Measurements from ENCODE around the gene TLR8.

Gene TLR8

GRCh38 chrX:12867685-12868084, 38.7 kb upstream of the TLR8 start:
- peak overlapping the region; percentile 4; the same call in 1 of the 2 replicates for H3K4me3 ChIP-seq (ENCODE audit: low read length)
- H4K20me1 ChIP-seq (ENCODE audit: insufficient read depth, low read length), result no peaks in the 10 kb centered on the region
- peak; percentile 41 for DNase-seq
- H3K9ac ChIP-seq (ENCODE audit: low read length), result peak overlapping the region; percentile 40
- peak overlapping the region; percentile 44 for H3K4me2 ChIP-seq (ENCODE audit: low read depth, low read length)
- no peaks in the 10 kb centered on the region for H3K9me3 ChIP-seq (replicated peaks; ENCODE audit: insufficient read depth, low read length)
- TF ChIP-seq EZH2phosphoT487 (IDR thresholded peaks at IDR 0.05; ENCODE audit: low read length) (no peak), CTCF (IDR thresholded peaks at IDR 0.05; ENCODE audit: low read length) (no peak), EZH2 (optimal IDR thresholded peaks at IDR 0.05; ENCODE audit: low read depth, low read length) (no peak)
- no peaks in the 10 kb centered on the region for H3K27me3 ChIP-seq (replicated peaks; ENCODE audit: insufficient read depth, low read length)
- no peaks in the 10 kb centered on the region for H3K9me2 ChIP-seq (replicated peaks; ENCODE audit: insufficient read depth, low read length)
- H3K79me2 ChIP-seq (ENCODE audit: low read length), result no peaks in the 10 kb centered on the region; the same call in 1 of the 2 replicates
- H2AFZ ChIP-seq (ENCODE audit: low read length), result no peak overlapping the region
- no peaks in the 10 kb centered on the region for H3K36me3 ChIP-seq (replicated peaks; ENCODE audit: insufficient read depth, low read length)
- H3K27ac ChIP-seq (ENCODE audit: low read length), result peak overlapping the region; percentile 93
- peaks cover 10% of the 10 kb centered on the region for H3F3A ChIP-seq (ENCODE audit: insufficient read depth, low read length)
- peaks cover 41% of the 10 kb centered on the region for H3K4me1 ChIP-seq (ENCODE audit: low read length)

GRCh38 chrX:12868747-12869146, 37.7 kb upstream of the TLR8 start:
- Histone ChIP-seq H3K9me3 (replicated peaks; ENCODE audit: insufficient read depth, low read length) (no peaks in the 10 kb centered on the region), H3K27ac (ENCODE audit: low read length) (peak overlapping the region; percentile 93), H3K79me2 (ENCODE audit: low read length) (no peaks in the 10 kb centered on the region; the same call in 1 of the 2 replicates), H3K36me3 (replicated peaks; ENCODE audit: insufficient read depth, low read length) (no peaks in the 10 kb centered on the region), H3K4me3 (ENCODE audit: low read length) (peak overlapping the region; percentile 28; the same call in 1 of the 2 replicates), H3K4me1 (ENCODE audit: low read length) (peaks cover 41% of the 10 kb centered on the region), H2AFZ (ENCODE audit: low read length) (no peak overlapping the region), H3K27me3 (replicated peaks; ENCODE audit: insufficient read depth, low read length) (no peaks in the 10 kb centered on the region), H3F3A (ENCODE audit: insufficient read depth, low read length) (peaks cover 10% of the 10 kb centered on the region), H3K4me2 (ENCODE audit: low read depth, low read length) (peak overlapping the region; percentile 44), H4K20me1 (ENCODE audit: insufficient read depth, low read length) (no peaks in the 10 kb centered on the region), H3K9me2 (replicated peaks; ENCODE audit: insufficient read depth, low read length) (no peaks in the 10 kb centered on the region), H3K9ac (ENCODE audit: low read length) (peak overlapping the region; percentile 40; the same call in 1 of the 2 replicates)
- DNase-seq, result peak; percentile 64
- TF ChIP-seq CTCF (IDR thresholded peaks at IDR 0.05; ENCODE audit: low read length), result no peak
- TF ChIP-seq EZH2phosphoT487 (IDR thresholded peaks at IDR 0.05; ENCODE audit: low read length), result no peak
- TF ChIP-seq EZH2 (optimal IDR thresholded peaks at IDR 0.05; ENCODE audit: low read depth, low read length), result no peak

GRCh38 chrX:12871257-12871656, 35.2 kb upstream of the TLR8 start:
- H3K9me3 ChIP-seq (replicated peaks; ENCODE audit: insufficient read depth, low read length), result no peaks in the 10 kb centered on the region
- no peaks in the 10 kb centered on the region for H3K9me2 ChIP-seq (replicated peaks; ENCODE audit: insufficient read depth, low read length)
- H3K79me2 ChIP-seq (ENCODE audit: low read length), result no peaks in the 10 kb centered on the region; the same call in 1 of the 2 replicates
- H3K27ac ChIP-seq (ENCODE audit: low read length), result no peak overlapping the region
- TF ChIP-seq EZH2phosphoT487 (IDR thresholded peaks at IDR 0.05; ENCODE audit: low read length), result no peak
- TF ChIP-seq EZH2 (optimal IDR thresholded peaks at IDR 0.05; ENCODE audit: low read depth, low read length), result no peak
- TF ChIP-seq CTCF (IDR thresholded peaks at IDR 0.05; ENCODE audit: low read length), result no peak
- no peak overlapping the region for H2AFZ ChIP-seq (ENCODE audit: low read length)
- H3F3A ChIP-seq (ENCODE audit: insufficient read depth, low read length), result peaks cover 13% of the 10 kb centered on the region
- no peak for DNase-seq
- no peak overlapping the region for H3K4me3 ChIP-seq (ENCODE audit: low read length)
- no peaks in the 10 kb centered on the region for H4K20me1 ChIP-seq (ENCODE audit: insufficient read depth, low read length)
- no peak overlapping the region for H3K9ac ChIP-seq (ENCODE audit: low read length)
- H3K27me3 ChIP-seq (replicated peaks; ENCODE audit: insufficient read depth, low read length), result no peaks in the 10 kb centered on the region
- peaks cover 42% of the 10 kb centered on the region for H3K4me1 ChIP-seq (ENCODE audit: low read length)
- H3K4me2 ChIP-seq (ENCODE audit: low read depth, low read length), result no peak overlapping the region
- H3K36me3 ChIP-seq (replicated peaks; ENCODE audit: insufficient read depth, low read length), result no peaks in the 10 kb centered on the region
